Right lobe of liver (tissue), 4 donors: ENCODE measurements around the gene OR51I2.

Source experiments
- CTCF ChIP-seq, 4 donors: fragments of 200-600 bp in 3 of 4; fragments of 450-650 bp in 1 of 4; IDR thresholded peaks; one replicate each; pipeline versions ENCODE4 v1.5.1 to v1.8.0; 2016 to 2022; ENCODE audit warnings: antibody characterized with exemption in 4 of 4, mild to moderate bottlenecking in 2 of 4
- POLR2A ChIP-seq: fragments of 450-650 bp; IDR thresholded peaks from one replicate; pipeline ENCODE4 v1.6.1; 2017; ENCODE audit warnings: antibody characterized with exemption, mild to moderate bottlenecking
- donor health status: DM: no; HTN: no; CAD: no.
- donor health status: DM: no; HTN: no; CAD: no.
- donor health status: DM: no; HTN: yes; CAD: no.

- no peak for TF ChIP-seq CTCF (IDR thresholded peaks at IDR 0.05)
- no peak for TF ChIP-seq POLR2A
Observed at GRCh38 chr11:5473921-5474320, 24.8 kb downstream of the OR51I2 start.
